Transverse colon (tissue), 3 donors: ENCODE results near the gene RBBP8.

ENCODE experiments used
- CTCF ChIP-seq, 5 experiments: fragments of 200-600 bp in 3 of 5; fragments of 450-650 bp in 2 of 5; sonication (generic) in 3 of 5; IDR thresholded peaks; 1 replicate in 2 of 5; 2 replicates in 3 of 5; pipeline ENCODE4 v1.5.1; 2016 to 2017; ENCODE audit warnings: antibody characterized with exemption in 5 of 5, inconsistent platforms in 3 of 5, mild to moderate bottlenecking in 2 of 5, moderate library complexity in 1 of 5
- EP300 ChIP-seq: sonication (generic); formaldehyde crosslinking; IDR thresholded peaks from one replicate; pipeline ENCODE4 v1.6.1; 2017; ENCODE audit warnings: antibody characterized with exemption, low read depth
- POLR2A ChIP-seq: fragments of 450-650 bp; IDR thresholded peaks from one replicate; pipeline ENCODE4 v1.6.1; 2016; ENCODE audit warnings: antibody characterized with exemption, mild to moderate bottlenecking, moderate library complexity

GRCh38 chr18:23049698-23050373, 116.7 kb downstream of the RBBP8 start:
- TF ChIP-seq CTCF (IDR thresholded peaks at IDR 0.05) (no peak), POLR2A (no peak), EP300 (no peak)
